Peyer's patch (tissue), 4 donors: Measurements from ENCODE around the gene APOBEC4. TPM values are rescaled to one million over a fixed set of nuclear protein-coding genes. Genes with fewer than 3 reads are reported as not detected.

Source experiments
- DNase-seq, 3 donors: peaks; one replicate each; pipeline ENCODE4 v3.0.0-alpha.2; 2017 to 2019
- H3K27ac ChIP-seq, 4 donors: fragments of 200-600 bp; sonication (generic); one replicate each; pipeline ENCODE4 v1.5.1; 2016 to 2019
- H3K27me3 ChIP-seq, 2 donors: fragments of 200-600 bp; sonication (generic); one replicate each; pipeline ENCODE4 v1.5.1; 2019
- H3K36me3 ChIP-seq, 3 donors: fragments of 200-600 bp; sonication (generic); one replicate each; pipeline ENCODE4 v1.5.1; 2016 to 2019
- H3K4me1 ChIP-seq, 4 donors: fragments of 200-600 bp; sonication (generic); one replicate each; pipeline ENCODE4 v1.5.1; 2016 to 2019
- H3K4me3 ChIP-seq, 4 donors: fragments of 200-600 bp; sonication (generic); 1 replicate in 3 of 4; 2 replicates in 1 of 4; pipeline ENCODE4 v1.5.1; 2016 to 2019; ENCODE audit warnings: mild to moderate bottlenecking in 1 of 4
- H3K9me3 ChIP-seq, 4 donors: fragments of 200-600 bp; sonication (generic); one replicate each; pipeline ENCODE4 v1.5.1; 2016 to 2019; ENCODE audit warnings: mild to moderate bottlenecking in 1 of 4
- POLR2A ChIP-seq, 2 donors: fragments of 450-650 bp; IDR thresholded peaks; one replicate each; pipeline ENCODE4 v1.5.1; 2017; ENCODE audit warnings: antibody characterized with exemption in 2 of 2, mild to moderate bottlenecking in 2 of 2, moderate library complexity in 2 of 2
- total RNA-seq, 4 donors: library from RNA; depleted of rRNA; stranded (reverse); fragments of >200 nt; gene quantifications; one replicate each; pipeline ENCODE4 v1.1.0, GENCODE V29; 2016
- TF ChIP-seq, protein P1 (sequence below), 6 experiments: fragments of 450-650 bp in 4 of 6; fragments of 200-600 bp in 2 of 6; sonication (generic) in 1 of 6; IDR thresholded peaks; one replicate each; pipeline ENCODE4 v1.5.1; 2017 to 2019; ENCODE audit warnings: antibody characterized with exemption in 6 of 6, mild to moderate bottlenecking in 3 of 6, moderate library complexity in 1 of 6

The APOBEC4 gene
- total RNA-seq, 4 donors from 2014 or later: 0.85 TPM; not detected in 3

DNA sequence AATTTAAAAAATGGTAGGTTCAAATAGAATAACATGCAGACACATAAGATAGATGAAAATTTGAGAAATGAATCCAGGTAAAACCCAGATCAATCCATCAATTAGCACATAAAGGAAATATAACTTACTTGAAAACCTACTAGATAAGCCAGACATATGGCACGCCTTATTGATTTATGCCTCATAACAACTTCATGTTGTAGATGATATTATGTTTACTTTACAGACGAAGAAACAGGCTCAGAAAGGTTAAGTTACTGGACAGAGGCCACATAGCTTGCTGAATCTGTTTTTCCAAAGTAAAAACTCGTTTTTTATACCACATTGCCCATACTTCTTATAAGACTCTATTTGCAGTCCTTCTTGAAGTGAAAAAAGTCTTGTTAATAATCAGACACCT is 40.7 kb downstream of the APOBEC4 start:
- H3K27me3 ChIP-seq: no peaks in the 10 kb centered on the region
- DNase-seq: no peak
- peaks cover 0 to 17% (median 0%) of the 10 kb centered on the region in 4 donors for H3K4me1 ChIP-seq
- TF ChIP-seq, protein P1, sequence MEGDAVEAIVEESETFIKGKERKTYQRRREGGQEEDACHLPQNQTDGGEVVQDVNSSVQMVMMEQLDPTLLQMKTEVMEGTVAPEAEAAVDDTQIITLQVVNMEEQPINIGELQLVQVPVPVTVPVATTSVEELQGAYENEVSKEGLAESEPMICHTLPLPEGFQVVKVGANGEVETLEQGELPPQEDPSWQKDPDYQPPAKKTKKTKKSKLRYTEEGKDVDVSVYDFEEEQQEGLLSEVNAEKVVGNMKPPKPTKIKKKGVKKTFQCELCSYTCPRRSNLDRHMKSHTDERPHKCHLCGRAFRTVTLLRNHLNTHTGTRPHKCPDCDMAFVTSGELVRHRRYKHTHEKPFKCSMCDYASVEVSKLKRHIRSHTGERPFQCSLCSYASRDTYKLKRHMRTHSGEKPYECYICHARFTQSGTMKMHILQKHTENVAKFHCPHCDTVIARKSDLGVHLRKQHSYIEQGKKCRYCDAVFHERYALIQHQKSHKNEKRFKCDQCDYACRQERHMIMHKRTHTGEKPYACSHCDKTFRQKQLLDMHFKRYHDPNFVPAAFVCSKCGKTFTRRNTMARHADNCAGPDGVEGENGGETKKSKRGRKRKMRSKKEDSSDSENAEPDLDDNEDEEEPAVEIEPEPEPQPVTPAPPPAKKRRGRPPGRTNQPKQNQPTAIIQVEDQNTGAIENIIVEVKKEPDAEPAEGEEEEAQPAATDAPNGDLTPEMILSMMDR (IDR thresholded peaks at IDR 0.05): no peak
- no peak for TF ChIP-seq POLR2A (IDR thresholded peaks at IDR 0.05)
- H3K4me3 ChIP-seq: no peak overlapping the region
- H3K36me3 ChIP-seq: no peaks in the 10 kb centered on the region
- H3K27ac ChIP-seq: no peak overlapping the region
- H3K9me3 ChIP-seq: no peaks in the 10 kb centered on the region

DNA sequence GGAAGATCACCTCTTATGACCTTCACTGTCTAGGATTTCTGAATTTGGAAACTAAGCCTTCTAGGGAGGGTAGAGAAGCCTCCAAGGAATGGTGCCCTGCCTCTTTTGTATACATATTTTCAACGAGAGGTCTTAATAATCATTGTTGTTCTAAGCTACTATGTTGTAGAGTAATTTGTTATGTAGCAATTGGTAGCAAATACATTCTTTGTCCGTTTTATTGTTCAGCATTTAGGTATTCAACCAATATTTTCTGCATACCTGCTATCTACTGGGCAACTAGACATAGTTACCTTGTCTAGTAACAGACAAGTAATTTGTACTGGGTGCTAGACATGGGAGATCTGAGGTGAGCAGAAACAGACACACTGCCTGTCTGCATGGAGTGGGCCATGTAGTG is 42.1 kb downstream of the APOBEC4 start:
- H3K27ac ChIP-seq: no peak overlapping the region
- H3K27me3 ChIP-seq: no peaks in the 10 kb centered on the region
- H3K4me3 ChIP-seq: no peak overlapping the region
- peaks cover 0 to 17% (median 0%) of the 10 kb centered on the region in 4 donors for H3K4me1 ChIP-seq
- H3K36me3 ChIP-seq: no peaks in the 10 kb centered on the region
- DNase-seq: no peak
- no peaks in the 10 kb centered on the region for H3K9me3 ChIP-seq
- no peak for TF ChIP-seq POLR2A (IDR thresholded peaks at IDR 0.05)
- TF ChIP-seq, protein P1 (IDR thresholded peaks at IDR 0.05): no peak

- Histone ChIP-seq H3K27ac (peak overlapping the region in 2 of 4 donors; percentile 6 to 36), H3K9me3 (no peaks in the 10 kb centered on the region), H3K36me3 (no peaks in the 10 kb centered on the region), H3K4me1 (peaks cover 0 to 17% (median 0%) of the 10 kb centered on the region in 4 donors), H3K4me3 (no peak overlapping the region), H3K27me3 (no peaks in the 10 kb centered on the region)
- DNase-seq: no peak
- TF ChIP-seq POLR2A (IDR thresholded peaks at IDR 0.05): no peak
- TF ChIP-seq, protein P1 (IDR thresholded peaks at IDR 0.05): no peak
Measured at GRCh38 chr1:183609759-183610452, 43.2 kb downstream of the APOBEC4 start.

- TF ChIP-seq, protein P1 (IDR thresholded peaks at IDR 0.05): peak in 5 of 6 experiments; percentile 7 to 54 (median 48)
- no peak for TF ChIP-seq POLR2A (IDR thresholded peaks at IDR 0.05)
- H3K9me3 ChIP-seq: no peaks in the 10 kb centered on the region
- peak in 2 of 3 donors; percentile 39 to 70 for DNase-seq
- peaks cover 0 to 17% (median 0%) of the 10 kb centered on the region in 4 donors for H3K4me1 ChIP-seq
- no peaks in the 10 kb centered on the region for H3K27me3 ChIP-seq
- H3K27ac ChIP-seq: peak overlapping the region in 2 of 4 donors; percentile 6 to 36
- H3K36me3 ChIP-seq: no peaks in the 10 kb centered on the region
- H3K4me3 ChIP-seq: no peak overlapping the region
Measured at GRCh38 chr1:183609313-183609712, 43.8 kb downstream of the APOBEC4 start.

- DNase-seq: no peak
- Histone ChIP-seq H3K4me1 (peaks cover 0 to 22% (median 0%) of the 10 kb centered on the region in 4 donors), H3K4me3 (no peak overlapping the region), H3K27me3 (no peaks in the 10 kb centered on the region), H3K36me3 (no peaks in the 10 kb centered on the region), H3K27ac (peak overlapping the region in 1 of 4 donors; percentile 7), H3K9me3 (no peaks in the 10 kb centered on the region)
- TF ChIP-seq, protein P1 (IDR thresholded peaks at IDR 0.05): no peak
- TF ChIP-seq POLR2A (IDR thresholded peaks at IDR 0.05): no peak
Measured at GRCh38 chr1:183607322-183607980, 45.7 kb downstream of the APOBEC4 start.
